Stimulated activated CD4-positive, alpha-beta T cell treated with anti-CD3 and anti-CD28 coated beads, TNF-alpha, amount 100 ng/mL, for 48 hours (primary cell): ENCODE results near the gene ACTC1.

Source experiments
- DNase-seq, 3 donors: peaks; one replicate each; pipeline ENCODE4 v3.0.0-alpha.2; 2020; ENCODE audit warnings: low read depth in 3 of 3

ACTC1 gene

GRCh38 chr15:34757262-34757661 is 38.1 kb downstream of the ACTC1 start:
- no peak for DNase-seq

- no peak for DNase-seq
These were observed 40.0 kb downstream of the ACTC1 start for GRCh38 chr15:34755419-34755773.

GRCh38 chr15:34754674-34755418 is 40.5 kb downstream of the ACTC1 start, which contains the start of gene GJD2:
Gene GJD2 (minus strand): TSS chr15:34754998. CDS start chr15:34754488, 510 bp downstream.
- DNase-seq: no peak

GRCh38 chr15:34754171-34754601 is 41.2 kb downstream of the ACTC1 start:
- no peak for DNase-seq

- DNase-seq: no peak
These were observed 42.0 kb downstream of the ACTC1 start for GRCh38 chr15:34753236-34753894.

GRCh38 chr15:34749691-34750090 is 45.7 kb downstream of the ACTC1 start:
- no peak for DNase-seq
